NB4 (cell line): Measurements from ENCODE around the gene ZDHHC18.

ENCODE experiments used
- DNase-seq: peaks from one replicate; pipeline ENCODE4 v3.0.0; 2010; ENCODE audit warnings: low read depth
- H3K4me3 ChIP-seq: one replicate; pipeline ENCODE4 v1.5.1; 2011; ENCODE audit warnings: mild to moderate bottlenecking, low read depth, low read length, moderate library complexity
- CTCF ChIP-seq: IDR thresholded peaks from one replicate; pipeline ENCODE4 v1.5.1; 2012; ENCODE audit warnings: low read depth, low read length
- MAX ChIP-seq: IDR thresholded peaks from 2 replicates; pipeline ENCODE4 v1.6.1; 2011; ENCODE audit warnings: low read depth, low read length
- MYC ChIP-seq: IDR thresholded peaks from 2 replicates; pipeline ENCODE4 v1.6.1; 2011; ENCODE audit warnings: low read depth, low read length
- POLR2A ChIP-seq: IDR thresholded peaks from 2 replicates; pipeline ENCODE4 v1.6.1; 2011; ENCODE audit warnings: mild to moderate bottlenecking; ENCODE audit not compliant: insufficient read length; ENCODE audit errors: extremely low read depth

The ZDHHC18 gene

GRCh38 chr1:26897351-26897750 lies 70.9 kb downstream of the ZDHHC18 start:
- no peak for DNase-seq
- no peak for TF ChIP-seq CTCF
- no peak for TF ChIP-seq MYC
- TF ChIP-seq POLR2A: no peak
- no peak for TF ChIP-seq MAX
- H3K4me3 ChIP-seq: no peak overlapping the region

GRCh38 chr1:26900001-26900814 lies 73.7 kb downstream of the ZDHHC18 start, which contains the start of gene GPATCH3:
Gene GPATCH3 (minus strand): TSS chr1:26900467. CDS start chr1:26900442, 25 bp downstream.
- DNase-seq: peak; percentile 92
- TF ChIP-seq MYC: no peak
- peak; percentile 70 for TF ChIP-seq MAX
- peak; percentile 75 for TF ChIP-seq POLR2A
- H3K4me3 ChIP-seq: peak within 1 kb of the TSS; percentile 80

GRCh38 chr1:26900815-26901511 lies 74.5 kb downstream of the ZDHHC18 start:
- no peak for TF ChIP-seq MAX
- no peak for TF ChIP-seq CTCF
- no peak for TF ChIP-seq POLR2A
- no peak for TF ChIP-seq MYC
- peak overlapping the region; percentile 80 for H3K4me3 ChIP-seq
- DNase-seq: no peak
